H1 (cell line): ENCODE measurements around the gene DARS1. TPM values are rescaled to one million over a fixed set of nuclear protein-coding genes. Genes with fewer than 3 reads are reported as not detected.

Source experiments
- CHD1 ChIP-seq: IDR thresholded peaks from 2 replicates; pipeline ENCODE4 v1.6.1; 2012; ENCODE audit warnings: low read depth, low read length, improper control_type of control experiment
- polyA plus RNA-seq, 7 experiments: library from polyadenylated mRNA; depleted of rRNA in 3 of 7; stranded (reverse) in 5 of 7; unstranded in 2 of 7; fragments of >200 nt in 5 of 7; fragments of 200-250 nt in 2 of 7; gene quantifications; 1 replicate in 5 of 7; 2 replicates in 1 of 7; 4 replicates in 1 of 7; pipeline versions ENCODE4 v1.2.1 to v1.2.3, GENCODE V29; 2011 to 2013; ENCODE audit warnings: missing spikeins in 2 of 7, mixed read lengths in 2 of 7
- total RNA-seq: library from RNA; stranded (reverse); fragmentation: NEBNext Ultra II Directional; extraction: Animal tissue kit (Norgen Biotek cat#: 25700); gene quantifications from 2 replicates; pipeline ENCODE4 v1.2.1, GENCODE V29; 2021

DARS1 gene
- total and polyA plus RNA-seq, 2 of the 8 experiments (the other 6 are each of a cell fraction or from before 2014, with no cell fraction given) = 61.7 to 85.9 TPM

DNA sequence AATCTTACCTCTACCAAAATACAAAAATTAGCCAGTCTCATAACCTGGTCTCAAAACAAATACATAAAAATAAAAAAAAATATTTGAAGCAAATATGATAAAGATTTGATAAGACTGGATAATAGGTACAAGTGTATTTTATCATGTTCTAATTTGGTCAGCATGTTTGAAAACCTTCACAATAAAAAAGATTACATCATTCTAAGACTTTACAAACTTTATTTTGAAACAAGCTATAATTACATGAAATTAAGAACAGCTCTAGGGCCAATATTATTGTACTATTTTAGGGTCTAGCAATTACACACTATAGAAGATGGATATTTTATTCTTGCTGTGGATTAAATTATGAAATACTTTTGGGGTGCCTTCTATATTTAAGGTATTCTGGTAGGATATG, 79.7 kb downstream of the DARS1 start (continued):
- TF ChIP-seq CHD1 = no peak
